ENCODE measurements around the gene HNRNPK.

Gene HNRNPK

GRCh38 chr9:83986765-83987401 is 6.9 kb upstream of the HNRNPK start:
- no peak for TF ChIP-seq REST (IDR thresholded peaks at IDR 0.05; ENCODE audit: insufficient read depth in 1 of 2, low read depth in 2 of 2, low read length in 2 of 2)
- no peak for TF ChIP-seq FOXP2 (optimal IDR thresholded peaks at IDR 0.05; ENCODE audit: borderline replicate concordance, extremely low read depth, extremely low read length, insufficient read depth)
- no peak for TF ChIP-seq POLR2AphosphoS5 (IDR thresholded peaks at IDR 0.05; ENCODE audit: low read depth, low read length)
- no peak for TF ChIP-seq SIN3A (IDR thresholded peaks at IDR 0.05; ENCODE audit: borderline replicate concordance, insufficient read depth, low read length)
- TF ChIP-seq TAF1 (IDR thresholded peaks at IDR 0.05; ENCODE audit: borderline replicate concordance, insufficient read depth, low read length): no peak

GRCh38 chr9:83986195-83986594 is 6.2 kb upstream of the HNRNPK start:
- no peak for TF ChIP-seq SIN3A (IDR thresholded peaks at IDR 0.05; ENCODE audit: borderline replicate concordance, insufficient read depth, low read length)
- no peak for TF ChIP-seq POLR2AphosphoS5 (IDR thresholded peaks at IDR 0.05; ENCODE audit: low read depth, low read length)
- TF ChIP-seq REST (IDR thresholded peaks at IDR 0.05; ENCODE audit: insufficient read depth in 1 of 2, low read depth in 2 of 2, low read length in 2 of 2): no peak
- TF ChIP-seq TAF1 (IDR thresholded peaks at IDR 0.05; ENCODE audit: borderline replicate concordance, insufficient read depth, low read length): no peak
- TF ChIP-seq FOXP2 (optimal IDR thresholded peaks at IDR 0.05; ENCODE audit: borderline replicate concordance, extremely low read depth, extremely low read length, insufficient read depth): no peak

- TF ChIP-seq SIN3A (IDR thresholded peaks at IDR 0.05; ENCODE audit: borderline replicate concordance, insufficient read depth, low read length): peak; percentile 18; the same call in 1 of the 2 replicates
- TF ChIP-seq FOXP2 (optimal IDR thresholded peaks at IDR 0.05; ENCODE audit: borderline replicate concordance, extremely low read depth, extremely low read length, insufficient read depth): no peak
Observed at GRCh38 chr9:83981126-83981871, 1.3 kb upstream of the HNRNPK start.

GRCh38 chr9:83980395-83981125 is 545 bp upstream of the HNRNPK start, which contains the start of gene RMI1:
RMI1 (plus strand) TSS chr9:83980805; CDS start chr9:84000987, 20,182 bp downstream.
- TF ChIP-seq TAF1 (IDR thresholded peaks at IDR 0.05; ENCODE audit: borderline replicate concordance, insufficient read depth, low read length) (peak; percentile 85; the same call in 1 of the 2 replicates), FOXP2 (optimal IDR thresholded peaks at IDR 0.05; ENCODE audit: borderline replicate concordance, extremely low read depth, extremely low read length, insufficient read depth) (peak; percentile 34), SIN3A (IDR thresholded peaks at IDR 0.05; ENCODE audit: borderline replicate concordance, insufficient read depth, low read length) (peak; percentile 93; the same call in 1 of the 2 replicates), POLR2AphosphoS5 (IDR thresholded peaks at IDR 0.05; ENCODE audit: low read depth, low read length) (peak; percentile 90), REST (IDR thresholded peaks at IDR 0.05; ENCODE audit: insufficient read depth in 1 of 2, low read depth in 2 of 2, low read length in 2 of 2) (peak in 1 of 2 experiments; percentile 30; a peak in 2 of 4 replicates)

All from PFSK-1 (cell line).